Endodermal cell (in vitro differentiated cells): ENCODE measurements around the gene ATP10A. TPM values are rescaled to one million over a fixed set of nuclear protein-coding genes. Genes with fewer than 3 reads are reported as not detected.
A peak's percentile ranks its signal among the peaks of the same experiment; 100 is the strongest.

ENCODE experiments used
- DNase-seq: peaks from one replicate; pipeline ENCODE4 v3.0.0-alpha.2; 2017
- H3K27ac ChIP-seq: 2 replicates; pipeline ENCODE4 v1.5.1; 2013; ENCODE audit warnings: mild to moderate bottlenecking, low read depth, low read length, moderate library complexity
- H3K27me3 ChIP-seq: 2 replicates; pipeline ENCODE4 v1.6.1; 2013; ENCODE audit warnings: mild to moderate bottlenecking, low read length, moderate library complexity; ENCODE audit not compliant: insufficient read depth, control insufficient read depth, poor library complexity, severe bottlenecking
- H3K36me3 ChIP-seq: 2 replicates; pipeline ENCODE4 v1.7.0; 2013; ENCODE audit warnings: mild to moderate bottlenecking, low read length, moderate library complexity; ENCODE audit not compliant: control insufficient read depth, insufficient read depth
- H3K4me1 ChIP-seq: one replicate; pipeline ENCODE4 v1.7.0; 2013; ENCODE audit warnings: low read length; ENCODE audit not compliant: control insufficient read depth, insufficient read depth
- H3K4me3 ChIP-seq: 2 replicates; pipeline ENCODE4 v1.5.1; 2013; ENCODE audit warnings: mild to moderate bottlenecking, low read length, moderate library complexity
- H3K9ac ChIP-seq: 2 replicates; pipeline ENCODE4 v1.6.1; 2013; ENCODE audit warnings: mild to moderate bottlenecking, low read length, moderate library complexity; ENCODE audit not compliant: poor library complexity, severe bottlenecking; ENCODE audit errors: extremely low read depth
- H3K9me3 ChIP-seq: 2 replicates; pipeline ENCODE4 v1.6.1; 2013; ENCODE audit warnings: mild to moderate bottlenecking, low read length, moderate library complexity; ENCODE audit not compliant: control insufficient read depth
- H3K27ac Mint-ChIP-seq: 2 replicates; pipeline ENCODE4 v1.8.0; 2020; ENCODE audit warnings: mixed read lengths
- H3K27me3 Mint-ChIP-seq: 2 replicates; pipeline ENCODE4 v1.8.0; 2021; ENCODE audit warnings: mild to moderate bottlenecking, mixed read lengths; ENCODE audit not compliant: insufficient read depth
- H3K36me3 Mint-ChIP-seq: 2 replicates; pipeline ENCODE4 v1.8.0; 2020; ENCODE audit warnings: low read depth, mixed read lengths
- H3K4me1 Mint-ChIP-seq: 2 replicates; pipeline ENCODE4 v1.8.0; 2020; ENCODE audit warnings: mixed read lengths
- H3K4me3 Mint-ChIP-seq: 2 replicates; pipeline ENCODE4 v1.8.0; 2020; ENCODE audit warnings: mild to moderate bottlenecking, moderate library complexity, mixed read lengths
- H3K9me3 Mint-ChIP-seq: 2 replicates; pipeline ENCODE4 v1.8.0; 2020; ENCODE audit warnings: mild to moderate bottlenecking, mixed read lengths
- WGBS, 2 experiments: methylation state at CpG; one replicate each; pipeline versions ENCODE4 v1.1.5 to v1.1.7; 2013; ENCODE audit warnings: missing lambda C conversion rate in 2 of 2, mixed read lengths in 1 of 2; ENCODE audit not compliant: insufficient coverage in 1 of 2, insufficient read length in 1 of 2; 5-methylcytosine and 5-hydroxymethylcytosine counted together
- total RNA-seq, 2 donors: library from RNA; stranded (reverse); fragmentation: NEBNext Ultra II Directional in 1 of 2; extraction: Animal tissue kit (Norgen Biotek cat#: 25700) in 1 of 2; gene quantifications; 2 replicates in 1 of 2; 3 replicates in 1 of 2; pipeline ENCODE4 v1.2.1, GENCODE V29; 2021
- TF ChIP-seq, protein P1 (sequence below): fragments of 200-600 bp; sonication (generic); conservative IDR thresholded peaks from 2 replicates; pipeline ENCODE4 v1.5.0; 2021; ENCODE audit warnings: antibody characterized with exemption, mild to moderate bottlenecking

The ATP10A gene
- total RNA-seq, 2 donors from 2014 or later, result 0.04 to 1.2 TPM

- peaks cover 2% of the 10 kb centered on the region for H3K4me1 Mint-ChIP-seq
- H3K36me3 Mint-ChIP-seq, result no peaks in the 10 kb centered on the region
- Histone ChIP-seq H3K9ac (no peak overlapping the region), H3K36me3 (no peaks in the 10 kb centered on the region), H3K4me1 (no peaks in the 10 kb centered on the region), H3K9me3 (no peaks in the 10 kb centered on the region), H3K27me3 (no peaks in the 10 kb centered on the region), H3K4me3 (no peak overlapping the region), H3K27ac (no peak overlapping the region)
- no peaks in the 10 kb centered on the region for H3K27me3 Mint-ChIP-seq
- TF ChIP-seq, protein P1, sequence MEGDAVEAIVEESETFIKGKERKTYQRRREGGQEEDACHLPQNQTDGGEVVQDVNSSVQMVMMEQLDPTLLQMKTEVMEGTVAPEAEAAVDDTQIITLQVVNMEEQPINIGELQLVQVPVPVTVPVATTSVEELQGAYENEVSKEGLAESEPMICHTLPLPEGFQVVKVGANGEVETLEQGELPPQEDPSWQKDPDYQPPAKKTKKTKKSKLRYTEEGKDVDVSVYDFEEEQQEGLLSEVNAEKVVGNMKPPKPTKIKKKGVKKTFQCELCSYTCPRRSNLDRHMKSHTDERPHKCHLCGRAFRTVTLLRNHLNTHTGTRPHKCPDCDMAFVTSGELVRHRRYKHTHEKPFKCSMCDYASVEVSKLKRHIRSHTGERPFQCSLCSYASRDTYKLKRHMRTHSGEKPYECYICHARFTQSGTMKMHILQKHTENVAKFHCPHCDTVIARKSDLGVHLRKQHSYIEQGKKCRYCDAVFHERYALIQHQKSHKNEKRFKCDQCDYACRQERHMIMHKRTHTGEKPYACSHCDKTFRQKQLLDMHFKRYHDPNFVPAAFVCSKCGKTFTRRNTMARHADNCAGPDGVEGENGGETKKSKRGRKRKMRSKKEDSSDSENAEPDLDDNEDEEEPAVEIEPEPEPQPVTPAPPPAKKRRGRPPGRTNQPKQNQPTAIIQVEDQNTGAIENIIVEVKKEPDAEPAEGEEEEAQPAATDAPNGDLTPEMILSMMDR, result no peak
- no peaks in the 10 kb centered on the region for H3K9me3 Mint-ChIP-seq
- H3K27ac Mint-ChIP-seq, result no peak overlapping the region
- no peak overlapping the region for H3K4me3 Mint-ChIP-seq
- DNase-seq, result no peak
- 92 to 94% methylated on average over 15 to 17 of the region's 17 CpGs for WGBS, 2 experiments
Observed at GRCh38 chr15:25784876-25785640, 78.1 kb downstream of the ATP10A start.

DNA sequence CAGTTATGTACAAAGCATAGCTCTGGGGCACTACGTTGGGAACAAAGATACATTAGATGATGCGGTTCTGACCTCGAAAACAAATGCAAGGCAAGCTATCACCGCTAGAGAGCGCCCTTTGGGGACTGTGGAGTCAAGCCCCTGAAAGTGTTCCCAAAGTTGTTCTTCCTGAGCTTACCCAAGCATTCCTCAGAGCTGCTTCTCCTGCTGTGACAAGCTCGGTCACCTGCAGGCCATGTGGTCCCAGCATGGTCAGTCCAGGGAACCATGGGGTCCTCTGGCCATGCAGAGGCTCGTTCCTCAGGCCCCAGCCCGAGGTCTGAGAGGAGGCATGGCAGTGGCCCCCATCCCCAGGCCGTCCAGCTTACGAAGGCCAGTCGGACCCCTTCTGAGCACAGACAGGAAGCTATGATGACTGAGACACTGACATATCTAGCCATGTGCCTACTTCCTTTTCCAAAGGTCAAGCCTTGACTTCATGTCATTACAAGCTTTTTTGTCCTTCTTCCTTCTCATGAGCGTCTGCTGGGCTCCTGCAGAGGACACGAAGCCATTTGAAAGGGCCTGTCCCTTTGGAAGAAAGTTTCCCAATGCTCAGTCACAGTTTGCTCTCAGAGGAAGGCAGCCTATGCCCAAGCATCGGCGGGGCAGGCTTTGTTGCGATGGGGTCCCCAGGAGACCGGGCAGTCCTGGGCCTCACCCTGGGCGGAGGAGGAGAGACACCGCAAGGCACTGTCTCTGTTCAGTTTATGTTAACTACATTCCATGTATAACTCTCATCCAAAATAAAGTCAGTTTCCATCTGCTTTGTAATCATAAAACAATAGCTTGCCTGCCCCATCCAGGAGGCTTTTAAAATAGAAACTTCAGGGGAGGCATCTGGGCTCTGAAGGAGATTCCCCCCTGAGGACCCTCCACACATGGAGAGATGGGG, 79.3 kb downstream of the ATP10A start:
- no peak overlapping the region for H3K4me3 Mint-ChIP-seq
- H3K36me3 Mint-ChIP-seq, result no peaks in the 10 kb centered on the region
- no peaks in the 10 kb centered on the region for H3K36me3 ChIP-seq
- H3K27me3 Mint-ChIP-seq, result no peaks in the 10 kb centered on the region
- no peaks in the 10 kb centered on the region for H3K9me3 Mint-ChIP-seq
- H3K4me3 ChIP-seq, result no peak overlapping the region
- WGBS, 2 experiments, result 77 to 81% methylated on average over 17 to 19 of the region's 19 CpGs
- no peaks in the 10 kb centered on the region for H3K4me1 ChIP-seq
- no peaks in the 10 kb centered on the region for H3K27me3 ChIP-seq
- H3K27ac Mint-ChIP-seq, result no peak overlapping the region
- H3K4me1 Mint-ChIP-seq, result no peaks in the 10 kb centered on the region
- no peak overlapping the region for H3K9ac ChIP-seq
- peak overlapping the region; percentile 24 for H3K27ac ChIP-seq
- DNase-seq, result peak; percentile 95
- TF ChIP-seq, protein P1, result peak; percentile 88
- H3K9me3 ChIP-seq, result no peaks in the 10 kb centered on the region

GRCh38 chr15:25783134-25783533, 80.0 kb downstream of the ATP10A start:
- Mint-ChIP-seq H3K9me3 (no peaks in the 10 kb centered on the region), H3K36me3 (no peaks in the 10 kb centered on the region), H3K4me1 (no peaks in the 10 kb centered on the region), H3K4me3 (no peak overlapping the region), H3K27me3 (no peaks in the 10 kb centered on the region), H3K27ac (no peak overlapping the region)
- H3K4me1 ChIP-seq, result no peaks in the 10 kb centered on the region
- H3K27ac ChIP-seq, result no peak overlapping the region
- TF ChIP-seq, protein P1, result no peak
- no peak for DNase-seq
- WGBS, 2 experiments, result 94 to 100% methylated on average over 1 to 2 of the region's 3 CpGs
- H3K4me3 ChIP-seq, result no peak overlapping the region
- no peaks in the 10 kb centered on the region for H3K27me3 ChIP-seq
- H3K36me3 ChIP-seq, result no peaks in the 10 kb centered on the region
- no peak overlapping the region for H3K9ac ChIP-seq
- H3K9me3 ChIP-seq, result no peaks in the 10 kb centered on the region
